Mammary epithelial cell (primary cell): ENCODE data around the gene CYP4F8.

Source experiments
- CTCF ChIP-seq, 2 donors: IDR thresholded peaks in 1 of 2; conservative IDR thresholded peaks in 1 of 2; 2 replicates each; pipeline ENCODE4 v1.5.1; 2011 to 2012; ENCODE audit warnings: inconsistent platforms in 2 of 2, low read length in 2 of 2, mild to moderate bottlenecking in 2 of 2, control low read depth in 1 of 2, low read depth in 1 of 2; ENCODE audit not compliant: insufficient read depth in 1 of 2; ENCODE audit errors: extremely low read depth in 1 of 2
- EZH2 ChIP-seq: IDR thresholded peaks from 2 replicates; pipeline ENCODE4 v1.6.1; 2012; ENCODE audit warnings: low read length, inconsistent platforms, borderline replicate concordance

- TF ChIP-seq CTCF (conservative IDR thresholded peaks at IDR 0.05 in 1 of 2, IDR thresholded peaks at IDR 0.05 in 1 of 2; ENCODE audit: extremely low read depth in 1 of 2, insufficient read depth in 1 of 2, low read depth in 1 of 2, low read length in 2 of 2) (no peak), EZH2 (no peak)
Observed at GRCh38 chr19:15649526-15649925, 34.5 kb downstream of the CYP4F8 start.
